HepG2 (cell line): ENCODE measurements around the gene FEV. TPM values are rescaled to one million over a fixed set of nuclear protein-coding genes. Genes with fewer than 3 reads are reported as not detected.
A peak's percentile ranks its signal among the peaks of the same experiment; 100 is the strongest.

Experiments used
- BORCS8-MEF2B ChIP-seq: sonication (generic); formaldehyde crosslinking; IDR thresholded peaks from 2 replicates; pipeline ENCODE4 v1.8.0; 2022; ENCODE audit warnings: mild to moderate bottlenecking, missing genetic modification reagents
- CEBPB ChIP-seq: IDR thresholded peaks from 2 replicates; pipeline ENCODE4 v1.6.1; 2011; ENCODE audit warnings: low read depth, low read length, improper control_type of control experiment, borderline replicate concordance
- DRAP1 ChIP-seq: IDR thresholded peaks from 2 replicates; pipeline ENCODE4 v1.6.1; 2016; ENCODE audit warnings: missing genetic modification reagents, missing compliant biosample characterization
- HNRNPUL1 ChIP-seq: fragments of 200-400 bp; formaldehyde crosslinking; IDR thresholded peaks from 2 replicates; pipeline ENCODE4 v1.6.1; 2017; ENCODE audit warnings: low read depth, mild to moderate bottlenecking, low read length, moderate library complexity
- HOXA3 ChIP-seq: sonication (generic); formaldehyde crosslinking; IDR thresholded peaks from 2 replicates; pipeline ENCODE4 v1.5.0; 2020; ENCODE audit warnings: missing genetic modification reagents
- MAFK ChIP-seq, 2 experiments: IDR thresholded peaks in 1 of 2; conservative IDR thresholded peaks in 1 of 2; 2 replicates each; pipeline ENCODE4 v1.6.1; 2011; ENCODE audit warnings: improper control_type of control experiment in 2 of 2, low read length in 2 of 2
- NFAT5 ChIP-seq: sonication (generic); formaldehyde crosslinking; IDR thresholded peaks from 2 replicates; pipeline ENCODE4 v1.4.0; 2020; ENCODE audit warnings: missing genetic modification reagents
- NONO ChIP-seq, 2 experiments: fragments of 450-650 bp in 1 of 2; sonication (generic) in 1 of 2; formaldehyde crosslinking in 1 of 2; IDR thresholded peaks in 1 of 2; conservative IDR thresholded peaks in 1 of 2; 2 replicates each; pipeline versions ENCODE4 v1.6.1 to v1.8.0; 2017 to 2022; ENCODE audit warnings: mild to moderate bottlenecking in 1 of 2, missing genetic modification reagents in 1 of 2, moderate library complexity in 1 of 2
- SMARCE1 ChIP-seq: fragments of 450-650 bp; IDR thresholded peaks from 2 replicates; pipeline ENCODE4 v1.6.1; 2017; ENCODE audit warnings: borderline replicate concordance
- SMYD3 ChIP-seq: sonication (generic); formaldehyde crosslinking; IDR thresholded peaks from 2 replicates; pipeline ENCODE4 v1.8.1; 2023; ENCODE audit warnings: mild to moderate bottlenecking, missing genetic modification reagents
- TEAD3 ChIP-seq: optimal IDR thresholded peaks from 2 replicates; pipeline ENCODE3; 2016; ENCODE audit warnings: borderline replicate concordance
- ZBTB7A ChIP-seq: sonication (generic); formaldehyde crosslinking; IDR thresholded peaks from 2 replicates; pipeline ENCODE4 v1.8.0; 2022; ENCODE audit warnings: mild to moderate bottlenecking, missing genetic modification reagents
- ZFP82 ChIP-seq: sonication (generic); formaldehyde crosslinking; IDR thresholded peaks from 2 replicates; pipeline ENCODE4 v1.5.1; 2020; ENCODE audit warnings: mild to moderate bottlenecking, missing genetic modification reagents, borderline replicate concordance
- ZKSCAN5 ChIP-seq: sonication (generic); formaldehyde crosslinking; IDR thresholded peaks from 2 replicates; pipeline ENCODE4 v1.5.1; 2020; ENCODE audit warnings: mild to moderate bottlenecking, missing genetic modification reagents
- ZNF251 ChIP-seq: sonication (generic); formaldehyde crosslinking; IDR thresholded peaks from 2 replicates; pipeline ENCODE4 v1.9.0; 2021; ENCODE audit warnings: mild to moderate bottlenecking, missing genetic modification reagents
- ZNF329 ChIP-seq: sonication (generic); formaldehyde crosslinking; IDR thresholded peaks from 2 replicates; pipeline ENCODE4 v1.9.0; 2021; ENCODE audit warnings: low read depth, mild to moderate bottlenecking, missing genetic modification reagents
- ZNF609 ChIP-seq: sonication (generic); formaldehyde crosslinking; IDR thresholded peaks from 2 replicates; pipeline ENCODE4 v1.4.0; 2020; ENCODE audit warnings: mild to moderate bottlenecking, missing genetic modification reagents, borderline replicate concordance
- polyA plus RNA-seq, 8 experiments: library from polyadenylated mRNA; depleted of rRNA in 3 of 8; stranded (reverse) in 7 of 8; unstranded in 1 of 8; fragments of >200 nt; fragmentation: Illumina TruSeq in 4 of 8; extraction: Trizol in 4 of 8; gene quantifications; 2 replicates each; pipeline versions ENCODE4 v1.2.1 to v1.2.3, GENCODE V29; 2011 to 2016; ENCODE audit warnings: low read depth in 4 of 8, missing spikeins in 1 of 8, mixed read lengths in 1 of 8; ENCODE audit not compliant: insufficient read depth in 1 of 8
- total RNA-seq, 5 experiments: library from RNA; depleted of rRNA; stranded (reverse); fragments of >200 nt; fragmentation: Illumina TruSeq; extraction: Trizol; gene quantifications; 2 replicates each; pipeline ENCODE4 v1.2.3, GENCODE V29; 2016; ENCODE audit warnings: low read depth in 1 of 5
- TF ChIP-seq, protein P1 (sequence below): sonication (generic); formaldehyde crosslinking; IDR thresholded peaks from 2 replicates; pipeline ENCODE4 v1.5.0; 2020; ENCODE audit warnings: mild to moderate bottlenecking, missing genetic modification reagents, moderate library complexity

The FEV gene
- total and polyA plus RNA-seq, 2 of the 13 experiments (the other 11 are each of a cell fraction or from before 2014, with no cell fraction given), result not detected

DNA sequence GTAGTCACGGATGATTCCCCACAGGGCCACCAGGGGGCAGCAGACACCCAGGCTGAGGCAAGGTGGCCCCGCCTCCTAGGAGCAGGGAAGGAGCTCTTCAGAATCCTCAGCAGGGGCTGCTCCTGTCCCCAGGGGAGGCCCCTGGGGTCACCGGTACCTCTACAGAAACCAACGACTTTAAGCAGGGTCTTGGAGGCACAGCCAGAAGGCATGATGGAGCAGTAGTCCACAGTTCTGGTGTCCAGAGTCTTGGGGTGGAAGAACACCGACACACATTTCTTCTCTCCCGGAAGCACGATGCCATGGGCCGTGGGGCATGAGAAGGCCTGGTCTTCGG is 44.8 kb upstream of the FEV start (continued):
- TF ChIP-seq ZBTB7A (CRISPR knock-in tag) (no peak), HNRNPUL1 (no peak), TEAD3 (CRISPR knock-in tag) (peak; percentile 34), BORCS8-MEF2B (CRISPR knock-in tag) (no peak), ZNF329 (CRISPR knock-in tag) (no peak), CEBPB (no peak), MAFK (conservative IDR thresholded peaks at IDR 0.05 in 1 of 2, IDR thresholded peaks at IDR 0.05 in 1 of 2; ENCODE audit: low read length in 2 of 2) (no peak), ZNF251 (CRISPR knock-in tag) (no peak), SMYD3 (no peak), HOXA3 (CRISPR knock-in tag) (no peak), DRAP1 (0 out of 2 replicates have a peak, but pooled peaks have one; percentile 36), ZFP82 (CRISPR knock-in tag) (no peak), ZNF609 (CRISPR knock-in tag) (0 out of 2 replicates have a peak, but pooled peaks have one; percentile 9), ZKSCAN5 (CRISPR knock-in tag) (peak; percentile 43; the same call in 1 of the 2 replicates), NONO (IDR thresholded peaks at IDR 0.05) (no peak), NONO (CRISPR knock-in tag; conservative IDR thresholded peaks at IDR 0.05) (0 out of 2 replicates have a peak, but pooled peaks have one; percentile 18), NFAT5 (CRISPR knock-in tag) (no peak), SMARCE1 (no peak)
- TF ChIP-seq, protein P1, sequence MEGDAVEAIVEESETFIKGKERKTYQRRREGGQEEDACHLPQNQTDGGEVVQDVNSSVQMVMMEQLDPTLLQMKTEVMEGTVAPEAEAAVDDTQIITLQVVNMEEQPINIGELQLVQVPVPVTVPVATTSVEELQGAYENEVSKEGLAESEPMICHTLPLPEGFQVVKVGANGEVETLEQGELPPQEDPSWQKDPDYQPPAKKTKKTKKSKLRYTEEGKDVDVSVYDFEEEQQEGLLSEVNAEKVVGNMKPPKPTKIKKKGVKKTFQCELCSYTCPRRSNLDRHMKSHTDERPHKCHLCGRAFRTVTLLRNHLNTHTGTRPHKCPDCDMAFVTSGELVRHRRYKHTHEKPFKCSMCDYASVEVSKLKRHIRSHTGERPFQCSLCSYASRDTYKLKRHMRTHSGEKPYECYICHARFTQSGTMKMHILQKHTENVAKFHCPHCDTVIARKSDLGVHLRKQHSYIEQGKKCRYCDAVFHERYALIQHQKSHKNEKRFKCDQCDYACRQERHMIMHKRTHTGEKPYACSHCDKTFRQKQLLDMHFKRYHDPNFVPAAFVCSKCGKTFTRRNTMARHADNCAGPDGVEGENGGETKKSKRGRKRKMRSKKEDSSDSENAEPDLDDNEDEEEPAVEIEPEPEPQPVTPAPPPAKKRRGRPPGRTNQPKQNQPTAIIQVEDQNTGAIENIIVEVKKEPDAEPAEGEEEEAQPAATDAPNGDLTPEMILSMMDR (CRISPR knock-in tag), result peak; percentile 98
